PC-3 (cell line): ENCODE results near the gene CDH13. TPM values are rescaled to one million over a fixed set of nuclear protein-coding genes. Genes with fewer than 3 reads are reported as not detected.

Experiments
- ATAC-seq: fragments of 200-7000 bp; cut with Tn5 transposase; 2 replicates; pipeline ENCODE4 v1.9.1; 2020; ENCODE audit warnings: mild to moderate bottlenecking, moderate library complexity
- BruUV-seq: library from RNA; stranded (reverse); fragments of 400-500 nt; replicated peaks from 2 replicates; lab custom pipeline; 2021; lab: Mats Ljungman, UMichigan
- CTCF ChIA-PET: fragments of 300-600 bp; sonication (Branson Sonifier 250); formaldehyde crosslinking; loops from one replicate; lab custom pipeline; 2022; ENCODE audit warnings: antibody characterized with exemption; lab: Charles Lee
- POLR2A ChIA-PET: fragments of 300-600 bp; sonication (Branson Sonifier 250); formaldehyde crosslinking; loops from one replicate; lab custom pipeline; 2022; ENCODE audit warnings: antibody characterized with exemption; ENCODE audit not compliant: unreplicated experiment; lab: Charles Lee
- DNase-seq: peaks from one replicate; pipeline ENCODE4 v3.0.0-alpha.2; 2015
- H2AFZ ChIP-seq: fragments of 300-600 bp; sonication (generic); 2 replicates; pipeline ENCODE4 v1.6.0; 2016; ENCODE audit warnings: antibody characterized with exemption, low read length
- H3F3A ChIP-seq: fragments of 300-600 bp; sonication (generic); one replicate; pipeline ENCODE4 v1.6.0; 2017; ENCODE audit warnings: antibody characterized with exemption, low read length, control low read depth, mild to moderate bottlenecking; ENCODE audit not compliant: unreplicated experiment
- H3K27ac ChIP-seq: fragments of 300-600 bp; sonication (generic); 2 replicates; pipeline ENCODE4 v1.5.1; 2016; ENCODE audit warnings: mild to moderate bottlenecking, low read length
- H3K27me3 ChIP-seq: fragments of 300-600 bp; sonication (generic); 2 replicates; pipeline ENCODE4 v1.6.1; 2016; ENCODE audit warnings: low read length, mixed read lengths
- H3K36me3 ChIP-seq: fragments of 300-600 bp; sonication (generic); 2 replicates; pipeline ENCODE4 v1.6.1; 2016; ENCODE audit warnings: low read depth, mixed run types, low read length, mixed read lengths
- H3K4me1 ChIP-seq: fragments of 300-600 bp; sonication (generic); 2 replicates; pipeline ENCODE4 v1.5.1; 2016; ENCODE audit warnings: low read length; ENCODE audit not compliant: insufficient read depth
- H3K4me2 ChIP-seq: fragments of 300-600 bp; sonication (generic); 2 replicates; pipeline ENCODE4 v1.6.0; 2016; ENCODE audit warnings: low read length
- H3K4me3 ChIP-seq: fragments of 300-600 bp; sonication (generic); 2 replicates; pipeline ENCODE4 v1.5.1; 2016; ENCODE audit warnings: mild to moderate bottlenecking, low read length, mixed read lengths
- H3K79me2 ChIP-seq: fragments of 300-600 bp; sonication (generic); 2 replicates; pipeline ENCODE4 v1.6.1; 2017; ENCODE audit warnings: low read length, mixed read lengths
- H3K9ac ChIP-seq: fragments of 300-600 bp; sonication (generic); 2 replicates; pipeline ENCODE4 v1.6.0; 2016; ENCODE audit warnings: mild to moderate bottlenecking, low read length
- H3K9me2 ChIP-seq: fragments of 300-600 bp; sonication (generic); replicated peaks from 2 replicates; pipeline ENCODE4 v1.6.1; 2016; ENCODE audit warnings: mixed run types, low read length, mixed read lengths
- H3K9me3 ChIP-seq: fragments of 300-600 bp; sonication (generic); 2 replicates; pipeline ENCODE4 v1.6.1; 2016; ENCODE audit warnings: low read length, mixed read lengths
- H4K20me1 ChIP-seq: fragments of 300-600 bp; sonication (generic); 2 replicates; pipeline ENCODE4 v1.6.1; 2016; ENCODE audit warnings: low read length, mixed read lengths
- EZH2 ChIP-seq: fragments of 300-600 bp; sonication (generic); IDR thresholded peaks from one replicate; pipeline ENCODE4 v1.6.1; 2017; ENCODE audit warnings: antibody characterized with exemption, mild to moderate bottlenecking, low read length; ENCODE audit not compliant: unreplicated experiment
- EZH2phosphoT487 ChIP-seq: fragments of 300-600 bp; sonication (generic); IDR thresholded peaks from 2 replicates; pipeline ENCODE4 v1.6.1; 2018; ENCODE audit warnings: mild to moderate bottlenecking, antibody characterized with exemption, low read length, borderline replicate concordance
- intact Hi-C: fragments of 100-400 bp; cut with micrococcal nuclease; formaldehyde crosslinking; loops from 2 replicates; pipeline ENCODE4 v1.9.0; 2023
- total RNA-seq: library from RNA; depleted of rRNA; stranded (reverse); fragments of >200 nt; gene quantifications from 2 replicates; pipeline ENCODE4 v1.2.3, GENCODE V29; 2014
- TF ChIP-seq, protein P1 (sequence below): fragments of 300-600 bp; sonication (generic); conservative IDR thresholded peaks from 2 replicates; pipeline ENCODE4 v1.5.1; 2017; ENCODE audit warnings: antibody characterized with exemption, low read depth, mild to moderate bottlenecking, low read length

Gene CDH13
- total RNA-seq, 1 experiment from 2014 or later = 0.36 TPM

DNA sequence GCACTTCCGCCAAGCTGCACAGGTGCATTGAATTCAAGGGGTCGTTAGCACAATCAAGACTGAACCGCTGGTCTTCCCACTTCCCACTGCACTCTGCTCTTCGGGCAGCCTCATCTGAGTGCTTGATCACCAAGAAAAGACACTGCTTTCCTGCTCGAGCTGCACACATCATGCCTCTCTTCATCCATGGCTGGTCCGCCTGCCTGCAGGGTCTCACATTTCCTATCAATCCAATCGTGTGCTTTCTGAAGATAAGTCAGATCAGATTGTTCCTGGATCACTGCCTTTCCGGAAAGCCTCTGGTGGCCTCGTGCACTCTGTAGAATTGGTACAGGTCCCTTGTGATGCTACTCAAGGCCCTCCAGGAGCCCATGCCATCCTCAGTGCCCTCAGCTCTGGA, 1150.2 kb downstream of the CDH13 start:
- ATAC-seq (no peak), DNase-seq (no peak)
- TF ChIP-seq EZH2phosphoT487 (no peak), EZH2 (no peak)
- TF ChIP-seq, protein P1, sequence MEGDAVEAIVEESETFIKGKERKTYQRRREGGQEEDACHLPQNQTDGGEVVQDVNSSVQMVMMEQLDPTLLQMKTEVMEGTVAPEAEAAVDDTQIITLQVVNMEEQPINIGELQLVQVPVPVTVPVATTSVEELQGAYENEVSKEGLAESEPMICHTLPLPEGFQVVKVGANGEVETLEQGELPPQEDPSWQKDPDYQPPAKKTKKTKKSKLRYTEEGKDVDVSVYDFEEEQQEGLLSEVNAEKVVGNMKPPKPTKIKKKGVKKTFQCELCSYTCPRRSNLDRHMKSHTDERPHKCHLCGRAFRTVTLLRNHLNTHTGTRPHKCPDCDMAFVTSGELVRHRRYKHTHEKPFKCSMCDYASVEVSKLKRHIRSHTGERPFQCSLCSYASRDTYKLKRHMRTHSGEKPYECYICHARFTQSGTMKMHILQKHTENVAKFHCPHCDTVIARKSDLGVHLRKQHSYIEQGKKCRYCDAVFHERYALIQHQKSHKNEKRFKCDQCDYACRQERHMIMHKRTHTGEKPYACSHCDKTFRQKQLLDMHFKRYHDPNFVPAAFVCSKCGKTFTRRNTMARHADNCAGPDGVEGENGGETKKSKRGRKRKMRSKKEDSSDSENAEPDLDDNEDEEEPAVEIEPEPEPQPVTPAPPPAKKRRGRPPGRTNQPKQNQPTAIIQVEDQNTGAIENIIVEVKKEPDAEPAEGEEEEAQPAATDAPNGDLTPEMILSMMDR = no peak
- Histone ChIP-seq H3K36me3 (no peaks in the 10 kb centered on the region), H4K20me1 (no peaks in the 10 kb centered on the region), H3K79me2 (no peaks in the 10 kb centered on the region), H3F3A (no peaks in the 10 kb centered on the region), H3K4me3 (no peak overlapping the region), H3K4me1 (0 out of 2 replicates have a peak, but pooled peaks cover 6% of the 10 kb centered on the region), H3K9me2 (no peaks in the 10 kb centered on the region), H3K4me2 (no peak overlapping the region), H3K9me3 (no peaks in the 10 kb centered on the region), H2AFZ (no peak overlapping the region), H3K27me3 (peaks cover 11% of the 10 kb centered on the region; the same call in 1 of the 2 replicates), H3K27ac (no peak overlapping the region), H3K9ac (no peak overlapping the region)
- BruUV-seq = no TSS peak
- ChIA-PET POLR2A (no interaction called here), CTCF (no interaction called here)
- intact Hi-C loops = no loop called here

DNA sequence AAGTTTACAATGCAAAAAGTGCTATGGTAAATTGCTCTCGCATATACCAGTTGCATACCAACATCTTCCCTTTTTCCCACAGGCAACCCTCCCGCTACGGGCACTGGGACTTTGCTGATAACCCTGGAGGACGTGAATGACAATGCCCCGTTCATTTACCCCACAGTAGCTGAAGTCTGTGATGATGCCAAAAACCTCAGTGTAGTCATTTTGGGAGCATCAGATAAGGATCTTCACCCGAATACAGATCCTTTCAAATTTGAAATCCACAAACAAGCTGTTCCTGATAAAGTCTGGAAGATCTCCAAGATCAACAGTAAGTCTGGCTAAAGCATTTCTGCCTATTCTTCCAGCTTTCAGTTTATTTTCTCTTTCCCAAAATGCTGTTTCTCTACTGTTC, 1153.1 kb downstream of the CDH13 start:
- H3K27me3 ChIP-seq = peaks cover 18% of the 10 kb centered on the region; the same call in 1 of the 2 replicates
- no peak overlapping the region for H3K4me3 ChIP-seq
- 0 out of 2 replicates have a peak, but pooled peaks cover 6% of the 10 kb centered on the region for H3K4me1 ChIP-seq
- H4K20me1 ChIP-seq = no peaks in the 10 kb centered on the region
- no peak for TF ChIP-seq EZH2
- no peak for TF ChIP-seq EZH2phosphoT487
- TF ChIP-seq, protein P1 = no peak
- ATAC-seq (no peak), DNase-seq (peak; percentile 25)
- H3F3A ChIP-seq = no peaks in the 10 kb centered on the region
- intact Hi-C loops = no loop called here
- no peaks in the 10 kb centered on the region for H3K36me3 ChIP-seq
- H3K9me3 ChIP-seq = no peaks in the 10 kb centered on the region
- no peaks in the 10 kb centered on the region for H3K79me2 ChIP-seq
- H3K9me2 ChIP-seq = no peaks in the 10 kb centered on the region
- no peak overlapping the region for H3K9ac ChIP-seq
- no TSS peak for BruUV-seq
- no peak overlapping the region for H2AFZ ChIP-seq
- ChIA-PET POLR2A (no interaction called here), CTCF (no interaction called here)
- H3K27ac ChIP-seq = no peak overlapping the region
- peak overlapping the region; percentile 41 for H3K4me2 ChIP-seq

DNA sequence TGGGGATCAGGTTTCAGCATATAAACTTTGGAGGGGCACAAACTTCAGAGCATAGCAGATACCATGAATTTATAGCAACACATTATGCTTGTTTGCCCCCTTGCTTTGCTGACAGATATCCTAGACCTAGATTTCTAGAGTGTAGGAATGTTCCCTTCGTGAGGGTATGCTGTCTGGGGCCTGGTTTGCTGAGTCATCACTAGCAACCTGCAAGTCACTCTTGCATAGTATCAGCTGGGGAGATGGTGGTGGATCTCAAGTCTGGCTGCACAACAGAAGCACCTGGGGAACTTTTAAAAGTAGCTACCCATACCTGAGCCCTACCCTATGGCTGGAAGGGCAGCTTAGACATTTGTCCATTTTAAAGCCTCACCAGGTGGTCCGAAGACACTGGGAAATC, 1158.7 kb downstream of the CDH13 start:
- no peak overlapping the region for H3K27ac ChIP-seq
- no peak overlapping the region for H3K4me2 ChIP-seq
- no peaks in the 10 kb centered on the region for H3K9me3 ChIP-seq
- POLR2A ChIA-PET = no interaction called here
- ATAC-seq (no peak), DNase-seq (no peak)
- TF ChIP-seq EZH2phosphoT487 (no peak), EZH2 (no peak)
- TF ChIP-seq, protein P1 = no peak
- BruUV-seq = no TSS peak
- no peaks in the 10 kb centered on the region for H3F3A ChIP-seq
- no peaks in the 10 kb centered on the region for H3K9me2 ChIP-seq
- H3K79me2 ChIP-seq = no peaks in the 10 kb centered on the region
- H3K4me3 ChIP-seq = no peak overlapping the region
- H3K27me3 ChIP-seq = peaks cover 17% of the 10 kb centered on the region; the same call in 1 of the 2 replicates
- H3K36me3 ChIP-seq = no peaks in the 10 kb centered on the region
- H4K20me1 ChIP-seq = no peaks in the 10 kb centered on the region
- intact Hi-C loops = no loop called here
- CTCF ChIA-PET = no interaction called here
- no peaks in the 10 kb centered on the region for H3K4me1 ChIP-seq
- H2AFZ ChIP-seq = no peak overlapping the region
- no peak overlapping the region for H3K9ac ChIP-seq
